ENCODE results near the gene SLC16A12. TPM values are rescaled to one million over a fixed set of nuclear protein-coding genes. Genes with fewer than 3 reads are reported as not detected.

Gene SLC16A12
- total and polyA plus RNA-seq, 2 of the 13 experiments (the other 11 are each of a cell fraction or from before 2014, with no cell fraction given): 0.02 TPM; not detected in 1

DNA sequence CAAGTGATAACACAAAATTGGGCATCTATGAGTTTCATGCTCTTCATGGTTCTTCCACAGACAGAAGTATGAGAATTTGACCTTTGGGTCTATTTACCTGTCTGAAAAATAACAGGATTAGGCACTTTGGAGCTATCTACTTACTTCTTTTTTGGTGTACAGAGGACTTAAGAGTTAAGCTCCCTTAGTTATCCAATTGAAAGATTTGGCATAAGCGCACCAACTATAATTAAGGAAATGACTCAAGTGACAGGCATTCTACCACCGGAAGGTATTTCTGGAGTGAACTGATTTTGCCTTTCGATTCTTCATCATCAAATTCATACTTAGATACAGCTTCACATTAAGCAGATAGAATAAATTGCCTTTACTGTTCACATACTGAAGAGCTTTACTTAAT, 77.1 kb downstream of the SLC16A12 start:
- Histone ChIP-seq H3K79me2 (ENCODE audit: insufficient read depth, low read length) (no peaks in the 10 kb centered on the region), H3K4me1 (ENCODE audit: insufficient read depth, low read length) (no peaks in the 10 kb centered on the region), H3K27me3 (ENCODE audit: control insufficient read depth in 1 of 2, insufficient read depth in 2 of 2, low read length in 2 of 2) (no peaks in the 10 kb centered on the region), H3K36me3 (replicated peaks in 1 of 2; ENCODE audit: control insufficient read depth in 1 of 2, insufficient read depth in 2 of 2, low read length in 2 of 2) (no peaks in the 10 kb centered on the region), H2AFZ (ENCODE audit: low read length) (no peak overlapping the region), H3K27ac (ENCODE audit: extremely low read length, insufficient read depth, low read length) (no peak overlapping the region), H4K20me1 (ENCODE audit: insufficient read depth, low read length) (no peaks in the 10 kb centered on the region), H3K4me3 (replicated peaks in 1 of 3; ENCODE audit: insufficient read depth in 1 of 3, low read depth in 2 of 3, low read length in 3 of 3) (no peak overlapping the region), H3K4me2 (ENCODE audit: low read depth, low read length) (no peak overlapping the region), H3K9me3 (ENCODE audit: low read length) (no peaks in the 10 kb centered on the region), H3K9ac (ENCODE audit: insufficient read depth, low read depth, low read length) (no peak overlapping the region)
- no peak for DNase-seq (ENCODE audit: low spot score)
- no peak for FAIRE-seq
- POLR2A ChIA-PET: no interaction called here
- BruUV-seq (replicated peaks): no TSS peak
- intact Hi-C loops (cut with micrococcal nuclease; ENCODE audit: unreplicated experiment): no loop called here
- TF ChIP-seq MIER2 (CRISPR knock-in tag; IDR thresholded peaks at IDR 0.05): no peak
- TF ChIP-seq ZNF7 (CRISPR knock-in tag; IDR thresholded peaks at IDR 0.05): no peak
- TF ChIP-seq ZNF207 (IDR thresholded peaks at IDR 0.05; ENCODE audit: borderline replicate concordance): no peak
- TF ChIP-seq SOX13 (IDR thresholded peaks at IDR 0.05): no peak
- TF ChIP-seq SOX13 (CRISPR knock-in tag; conservative IDR thresholded peaks at IDR 0.05 in 1 of 2, IDR thresholded peaks at IDR 0.05 in 1 of 2): no peak
- TF ChIP-seq POLR2G (IDR thresholded peaks at IDR 0.05; ENCODE audit: low read depth, low read length): no peak
- TF ChIP-seq CEBPG (CRISPR knock-in tag; IDR thresholded peaks at IDR 0.05): no peak
- no peak for TF ChIP-seq ZNF788 (CRISPR knock-in tag; IDR thresholded peaks at IDR 0.05; ENCODE audit: borderline replicate concordance)
- TF ChIP-seq, protein P1, sequence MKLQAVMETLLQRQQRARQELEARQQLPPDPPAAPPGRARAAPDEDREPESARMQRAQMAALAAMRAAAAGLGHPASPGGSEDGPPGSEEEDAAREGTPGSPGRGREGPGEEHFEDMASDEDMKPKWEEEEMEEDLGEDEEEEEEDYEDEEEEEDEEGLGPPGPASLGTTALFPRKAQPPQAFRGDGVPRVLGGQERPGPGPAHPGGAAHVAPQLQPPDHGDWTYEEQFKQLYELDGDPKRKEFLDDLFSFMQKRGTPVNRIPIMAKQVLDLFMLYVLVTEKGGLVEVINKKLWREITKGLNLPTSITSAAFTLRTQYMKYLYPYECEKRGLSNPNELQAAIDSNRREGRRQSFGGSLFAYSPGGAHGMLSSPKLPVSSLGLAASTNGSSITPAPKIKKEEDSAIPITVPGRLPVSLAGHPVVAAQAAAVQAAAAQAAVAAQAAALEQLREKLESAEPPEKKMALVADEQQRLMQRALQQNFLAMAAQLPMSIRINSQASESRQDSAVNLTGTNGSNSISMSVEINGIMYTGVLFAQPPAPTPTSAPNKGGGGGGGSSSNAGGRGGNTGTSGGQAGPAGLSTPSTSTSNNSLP (IDR thresholded peaks at IDR 0.05; ENCODE audit: low read depth, low read length): no peak
- TF ChIP-seq, protein P2, sequence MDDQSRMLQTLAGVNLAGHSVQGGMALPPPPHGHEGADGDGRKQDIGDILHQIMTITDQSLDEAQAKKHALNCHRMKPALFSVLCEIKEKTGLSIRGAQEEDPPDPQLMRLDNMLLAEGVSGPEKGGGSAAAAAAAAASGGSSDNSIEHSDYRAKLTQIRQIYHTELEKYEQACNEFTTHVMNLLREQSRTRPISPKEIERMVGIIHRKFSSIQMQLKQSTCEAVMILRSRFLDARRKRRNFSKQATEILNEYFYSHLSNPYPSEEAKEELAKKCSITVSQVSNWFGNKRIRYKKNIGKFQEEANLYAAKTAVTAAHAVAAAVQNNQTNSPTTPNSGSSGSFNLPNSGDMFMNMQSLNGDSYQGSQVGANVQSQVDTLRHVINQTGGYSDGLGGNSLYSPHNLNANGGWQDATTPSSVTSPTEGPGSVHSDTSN (CRISPR knock-in tag; IDR thresholded peaks at IDR 0.05; ENCODE audit: borderline replicate concordance): no peak
- no peak for TF ChIP-seq KDM3A (CRISPR knock-in tag; IDR thresholded peaks at IDR 0.05; ENCODE audit: low read depth)
- TF ChIP-seq, protein P3, sequence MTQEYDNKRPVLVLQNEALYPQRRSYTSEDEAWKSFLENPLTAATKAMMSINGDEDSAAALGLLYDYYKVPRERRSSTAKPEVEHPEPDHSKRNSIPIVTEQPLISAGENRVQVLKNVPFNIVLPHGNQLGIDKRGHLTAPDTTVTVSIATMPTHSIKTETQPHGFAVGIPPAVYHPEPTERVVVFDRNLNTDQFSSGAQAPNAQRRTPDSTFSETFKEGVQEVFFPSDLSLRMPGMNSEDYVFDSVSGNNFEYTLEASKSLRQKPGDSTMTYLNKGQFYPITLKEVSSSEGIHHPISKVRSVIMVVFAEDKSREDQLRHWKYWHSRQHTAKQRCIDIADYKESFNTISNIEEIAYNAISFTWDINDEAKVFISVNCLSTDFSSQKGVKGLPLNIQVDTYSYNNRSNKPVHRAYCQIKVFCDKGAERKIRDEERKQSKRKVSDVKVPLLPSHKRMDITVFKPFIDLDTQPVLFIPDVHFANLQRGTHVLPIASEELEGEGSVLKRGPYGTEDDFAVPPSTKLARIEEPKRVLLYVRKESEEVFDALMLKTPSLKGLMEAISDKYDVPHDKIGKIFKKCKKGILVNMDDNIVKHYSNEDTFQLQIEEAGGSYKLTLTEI (CRISPR knock-in tag; conservative IDR thresholded peaks at IDR 0.05): no peak
- TF ChIP-seq KDM5B (CRISPR knock-in tag; IDR thresholded peaks at IDR 0.05; ENCODE audit: borderline replicate concordance): no peak
- TF ChIP-seq ZFP41 (CRISPR knock-in tag; IDR thresholded peaks at IDR 0.05; ENCODE audit: borderline replicate concordance): no peak
- no peak for TF ChIP-seq ZNF883 (CRISPR knock-in tag; IDR thresholded peaks at IDR 0.05; ENCODE audit: not compliant biosample characterization)
- TF ChIP-seq, protein P4, sequence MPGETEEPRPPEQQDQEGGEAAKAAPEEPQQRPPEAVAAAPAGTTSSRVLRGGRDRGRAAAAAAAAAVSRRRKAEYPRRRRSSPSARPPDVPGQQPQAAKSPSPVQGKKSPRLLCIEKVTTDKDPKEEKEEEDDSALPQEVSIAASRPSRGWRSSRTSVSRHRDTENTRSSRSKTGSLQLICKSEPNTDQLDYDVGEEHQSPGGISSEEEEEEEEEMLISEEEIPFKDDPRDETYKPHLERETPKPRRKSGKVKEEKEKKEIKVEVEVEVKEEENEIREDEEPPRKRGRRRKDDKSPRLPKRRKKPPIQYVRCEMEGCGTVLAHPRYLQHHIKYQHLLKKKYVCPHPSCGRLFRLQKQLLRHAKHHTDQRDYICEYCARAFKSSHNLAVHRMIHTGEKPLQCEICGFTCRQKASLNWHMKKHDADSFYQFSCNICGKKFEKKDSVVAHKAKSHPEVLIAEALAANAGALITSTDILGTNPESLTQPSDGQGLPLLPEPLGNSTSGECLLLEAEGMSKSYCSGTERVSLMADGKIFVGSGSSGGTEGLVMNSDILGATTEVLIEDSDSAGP (CRISPR knock-in tag; IDR thresholded peaks at IDR 0.05; ENCODE audit: borderline replicate concordance): no peak
- in situ Hi-C loops (cut with HindIII; ENCODE audit: extremely low pct_ligation_motif_present, low pct_unique_long_range_greater_than_20kb): no loop called here
- CTCF ChIA-PET (ENCODE audit: low intra/inter-chr PET ratio, low total read pairs): no interaction called here
- WGBS (ENCODE audit: low lambda C conversion rate): 40% methylated on average over 3 of the region's 3 CpGs
- ATAC-seq: no peak
